ENCODE results near the gene ABCC4.
"Not testable (repeated sequence)": the region's sequence is repeated elsewhere in the genome, so short reads cannot be mapped to it uniquely, and the experiment has no call there.

The ABCC4 gene

DNA sequence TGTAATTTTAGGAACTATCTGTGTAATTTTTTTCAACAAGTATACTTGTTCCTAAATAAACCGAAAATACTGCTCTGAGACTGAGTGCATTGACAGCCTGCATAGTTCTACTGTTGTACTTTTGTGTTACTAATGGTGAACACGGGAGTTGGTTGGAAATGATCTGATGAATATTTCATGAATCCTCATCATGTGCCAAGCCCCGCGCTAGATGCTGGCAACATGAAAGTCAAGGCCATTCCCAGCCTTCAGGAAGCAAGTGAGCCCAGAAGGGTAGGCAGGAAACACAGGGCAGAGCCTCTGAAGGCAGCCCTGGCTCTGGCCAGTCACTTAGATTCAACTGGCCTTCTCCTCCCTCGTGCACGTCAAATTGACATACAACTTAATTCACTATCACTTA is 106.1 kb downstream of the ABCC4 start:
- DNase-seq (ENCODE audit: low read depth), result no peak

DNA sequence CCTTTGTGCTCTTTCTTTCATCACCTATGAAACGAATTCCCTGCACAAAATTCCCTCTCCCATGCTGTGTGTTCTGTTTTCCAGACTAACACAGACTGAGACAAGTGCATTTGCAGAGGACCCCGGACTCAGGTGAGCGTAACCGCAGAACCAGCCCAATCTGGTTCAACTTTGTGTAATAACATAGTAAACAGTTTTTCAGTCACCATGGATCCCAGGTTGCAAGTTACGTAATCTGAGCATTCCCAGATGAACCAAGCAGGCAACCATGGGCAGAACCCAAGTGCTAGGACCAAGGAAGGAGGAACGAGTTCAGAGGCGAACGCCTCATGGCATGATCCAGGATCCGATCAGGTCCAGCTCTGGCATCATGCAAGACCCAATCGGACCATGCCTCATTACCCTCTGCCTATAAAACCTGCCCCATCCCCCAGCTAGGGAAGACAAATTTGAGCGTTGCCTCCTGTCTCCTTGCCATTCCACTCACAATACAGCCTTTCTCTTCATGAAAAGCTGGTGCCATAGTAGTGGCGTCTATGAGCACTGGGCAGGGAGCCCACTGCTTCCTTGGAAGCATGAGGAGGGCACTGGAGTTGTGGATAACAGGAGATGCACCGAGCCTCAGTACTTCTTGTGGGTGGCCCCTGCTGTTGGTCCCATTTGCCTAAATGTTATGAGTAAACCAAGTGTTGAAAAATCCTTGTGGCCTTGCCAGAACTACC is 107.6 kb downstream of the ABCC4 start:
- no peak for DNase-seq (ENCODE audit: low read depth)

GRCh38 chr13:95192998-95193397 is 108.3 kb downstream of the ABCC4 start:
- no peak for DNase-seq (ENCODE audit: low read depth)

- not testable (repeated sequence) for DNase-seq (ENCODE audit: low read depth)
Observed at GRCh38 chr13:95192564-95192945, 108.7 kb downstream of the ABCC4 start.

GRCh38 chr13:95191821-95192563 is 109.3 kb downstream of the ABCC4 start:
- DNase-seq (ENCODE audit: low read depth), result peak; percentile 50

GRCh38 chr13:95188128-95188527 is 113.1 kb downstream of the ABCC4 start:
- no peak for DNase-seq (ENCODE audit: low read depth)

GRCh38 chr13:95185851-95186250 is 115.4 kb downstream of the ABCC4 start:
- DNase-seq (ENCODE audit: low read depth), result no peak

DNA sequence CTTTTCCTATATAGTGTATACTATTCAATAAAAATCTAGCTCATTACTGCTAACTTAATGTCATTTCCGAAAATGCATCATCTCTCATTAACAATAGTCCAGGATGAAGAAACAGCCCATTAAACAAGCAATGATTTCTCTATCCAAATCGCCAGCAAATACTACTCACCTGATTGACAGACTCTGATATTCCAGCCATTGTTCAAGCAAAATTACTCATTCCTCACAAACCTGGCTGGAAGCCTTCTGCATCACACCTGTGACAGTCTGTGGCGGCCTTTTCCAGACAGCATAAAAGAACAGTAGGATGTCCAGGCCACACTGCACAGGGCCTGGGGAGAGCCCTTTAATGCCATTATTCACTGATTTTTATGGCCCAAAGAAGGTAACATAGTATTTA is 115.9 kb downstream of the ABCC4 start:
- no peak for DNase-seq (ENCODE audit: low read depth)

DNA sequence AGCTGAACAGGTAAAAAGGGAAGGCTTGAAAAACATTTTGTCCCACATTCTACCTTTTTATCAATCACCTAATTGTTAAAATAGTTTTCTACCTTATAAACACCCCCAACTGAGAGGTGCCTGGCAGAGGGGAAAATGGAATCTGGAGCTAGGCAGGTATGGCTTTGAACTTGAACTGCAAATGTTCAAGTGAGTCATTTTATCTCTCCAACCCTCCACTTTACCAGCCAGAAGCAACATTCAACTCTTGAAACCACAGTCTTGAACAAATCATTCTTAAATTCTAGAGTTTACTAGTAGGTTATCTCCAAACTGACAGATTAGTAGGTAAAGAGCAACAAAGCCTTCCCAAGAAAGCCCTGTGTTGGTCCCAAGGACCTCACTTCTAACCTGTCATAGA is 116.9 kb downstream of the ABCC4 start:
- no peak for DNase-seq (ENCODE audit: low read depth)

- DNase-seq (ENCODE audit: low read depth), result no peak
Observed at GRCh38 chr13:95182570-95183265, 118.5 kb downstream of the ABCC4 start.

GRCh38 chr13:95181586-95181985 is 119.7 kb downstream of the ABCC4 start:
- no peak for DNase-seq (ENCODE audit: low read depth)

DNA sequence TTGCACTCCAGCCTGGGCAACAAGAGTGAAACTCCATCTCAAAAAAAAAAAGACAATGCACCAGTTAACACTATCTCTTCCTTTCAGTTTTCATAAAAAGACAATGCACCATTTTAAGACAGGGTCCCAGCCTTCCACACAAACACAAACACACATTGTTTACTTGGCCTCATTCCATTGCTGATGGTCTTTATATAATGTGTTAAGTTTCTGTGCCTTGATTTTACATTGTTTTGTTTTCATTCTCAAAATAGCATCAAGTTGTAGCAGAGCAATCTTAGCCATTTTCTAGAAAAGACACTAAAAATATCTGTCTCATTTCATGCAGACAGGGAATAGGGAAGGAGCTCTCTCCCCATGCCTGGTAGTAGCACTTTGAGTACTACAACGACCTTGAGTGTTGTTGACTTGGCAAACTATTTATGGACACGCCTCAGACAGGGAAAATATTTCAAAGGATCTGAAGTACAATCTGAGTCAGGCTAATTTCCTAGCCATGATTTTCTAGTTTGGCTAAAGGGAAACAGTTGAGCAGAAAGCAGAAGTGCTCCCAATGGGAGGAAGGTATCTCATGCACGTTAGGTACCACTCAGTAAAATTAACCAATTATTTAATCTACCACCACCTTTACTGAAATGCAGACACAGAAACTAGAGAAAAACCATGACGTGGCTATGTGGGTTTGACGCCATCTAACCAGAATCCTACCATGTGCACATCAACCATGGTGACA is 120.6 kb downstream of the ABCC4 start:
- DNase-seq (ENCODE audit: low read depth), result no peak

- no peak for DNase-seq (ENCODE audit: low read depth)
Observed at GRCh38 chr13:95176611-95177259, 124.5 kb downstream of the ABCC4 start.

DNA sequence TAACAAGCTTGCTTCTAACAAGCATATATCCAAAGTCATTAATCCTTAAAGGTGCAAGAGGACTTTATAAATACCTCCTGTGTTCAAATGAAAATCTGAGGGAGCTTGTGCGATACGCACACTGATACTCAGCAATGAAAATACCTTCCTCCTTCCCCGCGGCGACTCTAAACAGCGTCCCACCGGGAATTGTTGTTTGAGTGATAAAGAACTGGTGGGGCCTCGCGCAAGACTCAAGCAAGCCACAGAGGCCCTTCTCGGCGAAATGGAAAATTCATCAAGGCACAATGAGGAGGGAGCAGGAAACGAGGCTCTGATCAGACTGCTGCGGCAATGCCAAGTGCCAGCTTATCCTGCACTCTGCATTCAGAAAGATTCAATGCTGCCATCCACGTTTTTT is 126.7 kb downstream of the ABCC4 start:
- no peak for DNase-seq (ENCODE audit: low read depth)

- no peak for DNase-seq (ENCODE audit: low read depth)
Observed at GRCh38 chr13:95168191-95168590, 133.1 kb downstream of the ABCC4 start.

GRCh38 chr13:95167003-95167402 is 134.2 kb downstream of the ABCC4 start:
- not testable (repeated sequence) for DNase-seq (ENCODE audit: low read depth)

- no peak for DNase-seq (ENCODE audit: low read depth)
Observed at GRCh38 chr13:95164830-95165229, 136.4 kb downstream of the ABCC4 start.

DNA sequence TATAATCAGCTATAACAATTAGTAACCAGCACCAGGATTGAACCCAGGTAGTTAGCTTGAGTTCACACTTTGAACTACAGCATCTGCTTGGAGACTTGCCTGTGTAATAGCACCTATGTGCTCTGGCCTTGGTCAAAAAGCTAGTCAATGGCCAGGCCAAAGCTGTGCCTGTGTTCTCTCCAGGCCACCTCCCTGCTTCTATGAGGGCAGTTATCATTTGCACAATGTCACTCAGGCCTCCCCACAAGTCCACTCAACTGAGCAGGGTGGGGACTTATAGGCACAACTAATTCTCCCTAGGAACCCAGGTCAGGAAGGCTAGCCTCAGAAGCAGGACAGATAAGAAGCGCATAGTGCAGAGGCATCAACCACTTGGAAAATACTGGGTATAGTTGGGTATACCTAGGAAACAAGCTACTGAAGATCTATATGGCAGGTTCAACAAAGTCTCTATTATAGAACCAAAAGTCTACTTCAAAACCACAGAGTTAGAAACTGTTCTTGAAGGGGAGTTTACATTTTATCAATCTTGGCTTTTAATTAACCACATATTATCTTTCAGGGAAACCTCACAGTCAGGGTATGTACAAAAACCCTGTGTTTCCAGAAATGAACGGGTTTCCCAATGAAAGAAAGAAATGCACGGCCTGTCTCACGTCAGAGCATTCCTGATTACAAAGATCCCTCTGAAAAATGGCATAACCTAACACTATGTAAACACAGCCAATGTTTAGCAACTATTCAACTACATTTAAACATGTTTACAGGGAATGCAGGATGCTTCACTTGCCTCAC is 140.9 kb downstream of the ABCC4 start:
- DNase-seq (ENCODE audit: low read depth), result no peak

DNA sequence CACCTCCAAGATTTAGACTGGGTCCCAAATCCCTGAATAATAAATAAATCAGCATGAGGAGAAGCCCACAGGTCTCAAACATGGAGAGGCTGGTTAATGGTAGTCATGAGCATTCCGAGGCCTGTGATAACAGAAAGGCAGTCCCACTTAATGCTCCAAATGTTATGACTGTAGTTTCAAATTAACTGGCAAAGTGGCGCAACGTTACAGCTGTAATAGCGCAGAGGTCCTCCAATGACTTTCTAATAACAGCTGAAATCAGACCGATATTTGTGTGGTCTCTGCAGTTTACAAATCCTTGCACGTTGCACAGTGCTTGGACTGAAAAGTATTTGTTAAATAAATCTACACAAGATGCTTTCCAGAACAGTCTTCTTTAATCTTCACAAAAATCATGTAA is 141.8 kb downstream of the ABCC4 start:
- no peak for DNase-seq (ENCODE audit: low read depth)

GRCh38 chr13:95156208-95156607 is 145.0 kb downstream of the ABCC4 start:
- DNase-seq (ENCODE audit: low read depth), result no peak

DNA sequence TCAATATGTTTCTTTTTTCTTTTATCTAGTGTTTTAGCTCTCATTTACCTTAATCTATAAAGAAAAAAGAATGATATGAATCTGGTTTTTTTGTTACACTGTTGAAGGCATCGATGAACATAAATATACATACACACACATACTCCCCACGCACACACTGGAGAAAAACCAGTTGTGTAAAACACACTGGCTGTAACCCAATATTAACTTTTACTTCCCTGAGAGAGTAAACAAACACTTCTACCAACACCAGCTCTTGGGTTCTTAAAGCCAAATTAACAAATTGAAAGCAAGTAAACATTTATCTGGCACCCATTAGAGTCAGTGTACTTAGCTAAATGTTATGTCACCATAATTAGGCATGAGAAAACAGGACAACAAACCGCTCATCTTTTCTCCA is 145.7 kb downstream of the ABCC4 start:
- no peak for DNase-seq (ENCODE audit: low read depth)

All from stimulated activated CD8-positive, alpha-beta memory T cell treated with anti-CD3 and anti-CD28 coated beads, Interleukin-15, amount 100 ng/mL, for 24 hours (primary cell).